ENCODE data around the gene ZBP1. TPM values are rescaled to one million over a fixed set of nuclear protein-coding genes. Genes with fewer than 3 reads are reported as not detected.

ZBP1 gene
- polyA plus RNA-seq, 1 of the 3 experiments (the other 2 are of a cell fraction), result not detected

DNA sequence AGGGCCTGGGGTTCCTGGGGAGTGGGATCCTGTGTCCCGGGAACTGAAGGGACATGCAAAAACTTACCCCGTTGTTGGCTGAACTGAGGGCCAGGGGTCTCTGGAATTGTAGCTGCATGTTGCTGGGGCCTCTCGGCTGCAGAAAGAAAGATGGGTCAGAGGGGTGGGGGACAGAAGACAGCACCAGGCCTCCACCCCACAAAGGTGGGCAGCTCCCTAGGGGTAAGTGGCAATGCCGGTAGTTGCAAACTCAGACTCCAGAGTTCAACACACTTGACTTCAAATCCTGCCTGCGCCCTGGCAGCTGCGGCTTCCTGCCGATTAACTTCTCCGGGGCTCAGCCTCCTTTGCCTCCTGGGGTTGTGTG lies 4.8 kb downstream of the ZBP1 start:
- CTCF ChIA-PET, result interaction anchor here (0.8 to 6.0 kb wide), 6 partner anchors 9 to 595 kb away, joined by 3 to 31 read pairs (median 4); no protein-coding TSS in a partner anchor
- no peak for DNase-seq
- no peak overlapping the region for H2AFZ ChIP-seq (ENCODE audit: low read depth)
- no peak overlapping the region for H3K9ac ChIP-seq
- no peak overlapping the region for H3K27ac ChIP-seq (ENCODE audit: low read depth in 2 of 2, low read length in 1 of 2)
- H4K20me1 ChIP-seq (ENCODE audit: insufficient read depth), result no peaks in the 10 kb centered on the region
- H3K27me3 ChIP-seq (ENCODE audit: insufficient read depth), result no peaks in the 10 kb centered on the region; the same call in 1 of the 2 replicates
- H3K36me3 ChIP-seq (replicated peaks in 1 of 2; ENCODE audit: control insufficient read depth in 1 of 2, insufficient read depth in 2 of 2, low read length in 1 of 2), result no peaks in the 10 kb centered on the region
- no peak overlapping the region for H3K4me3 ChIP-seq (ENCODE audit: low read depth in 2 of 2, low read length in 1 of 2)
- WGBS (ENCODE audit: low lambda C conversion rate), result 44% methylated on average over 2 of the region's 8 CpGs
- no peaks in the 10 kb centered on the region for H3K9me3 ChIP-seq
- H3K4me1 ChIP-seq (ENCODE audit: control insufficient read depth in 1 of 2, insufficient read depth in 2 of 2, low read depth in 1 of 2, low read length in 1 of 2), result no peaks in the 10 kb centered on the region
- H3K4me2 ChIP-seq, result no peak overlapping the region
- no peaks in the 10 kb centered on the region for H3K79me2 ChIP-seq (ENCODE audit: insufficient read depth)
- POLR2A ChIA-PET, result no interaction called here
- no peaks in the 10 kb centered on the region for H3F3A ChIP-seq (replicated peaks; ENCODE audit: insufficient read depth)
- no peaks in the 10 kb centered on the region for H3K9me2 ChIP-seq
- no peak for TF ChIP-seq MXI1 (IDR thresholded peaks at IDR 0.05; ENCODE audit: low read depth, low read length)
- TF ChIP-seq POLR2AphosphoS5 (IDR thresholded peaks at IDR 0.05; ENCODE audit: low read depth, low read length), result no peak
- no peak for TF ChIP-seq TCF12 (IDR thresholded peaks at IDR 0.05)
- TF ChIP-seq TAF1 (IDR thresholded peaks at IDR 0.05; ENCODE audit: borderline replicate concordance, low read depth, low read length), result no peak
- no peak for TF ChIP-seq SIN3A (IDR thresholded peaks at IDR 0.05; ENCODE audit: borderline replicate concordance, low read depth, low read length)
- no peak for TF ChIP-seq TEAD4 (IDR thresholded peaks at IDR 0.05; ENCODE audit: borderline replicate concordance, insufficient read depth)
- TF ChIP-seq RCOR1 (IDR thresholded peaks at IDR 0.05; ENCODE audit: low read length), result no peak
- TF ChIP-seq RFX5 (IDR thresholded peaks at IDR 0.05; ENCODE audit: low read length), result no peak
- TF ChIP-seq, protein P1, sequence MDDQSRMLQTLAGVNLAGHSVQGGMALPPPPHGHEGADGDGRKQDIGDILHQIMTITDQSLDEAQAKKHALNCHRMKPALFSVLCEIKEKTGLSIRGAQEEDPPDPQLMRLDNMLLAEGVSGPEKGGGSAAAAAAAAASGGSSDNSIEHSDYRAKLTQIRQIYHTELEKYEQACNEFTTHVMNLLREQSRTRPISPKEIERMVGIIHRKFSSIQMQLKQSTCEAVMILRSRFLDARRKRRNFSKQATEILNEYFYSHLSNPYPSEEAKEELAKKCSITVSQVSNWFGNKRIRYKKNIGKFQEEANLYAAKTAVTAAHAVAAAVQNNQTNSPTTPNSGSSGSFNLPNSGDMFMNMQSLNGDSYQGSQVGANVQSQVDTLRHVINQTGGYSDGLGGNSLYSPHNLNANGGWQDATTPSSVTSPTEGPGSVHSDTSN (IDR thresholded peaks at IDR 0.05), result no peak

DNA sequence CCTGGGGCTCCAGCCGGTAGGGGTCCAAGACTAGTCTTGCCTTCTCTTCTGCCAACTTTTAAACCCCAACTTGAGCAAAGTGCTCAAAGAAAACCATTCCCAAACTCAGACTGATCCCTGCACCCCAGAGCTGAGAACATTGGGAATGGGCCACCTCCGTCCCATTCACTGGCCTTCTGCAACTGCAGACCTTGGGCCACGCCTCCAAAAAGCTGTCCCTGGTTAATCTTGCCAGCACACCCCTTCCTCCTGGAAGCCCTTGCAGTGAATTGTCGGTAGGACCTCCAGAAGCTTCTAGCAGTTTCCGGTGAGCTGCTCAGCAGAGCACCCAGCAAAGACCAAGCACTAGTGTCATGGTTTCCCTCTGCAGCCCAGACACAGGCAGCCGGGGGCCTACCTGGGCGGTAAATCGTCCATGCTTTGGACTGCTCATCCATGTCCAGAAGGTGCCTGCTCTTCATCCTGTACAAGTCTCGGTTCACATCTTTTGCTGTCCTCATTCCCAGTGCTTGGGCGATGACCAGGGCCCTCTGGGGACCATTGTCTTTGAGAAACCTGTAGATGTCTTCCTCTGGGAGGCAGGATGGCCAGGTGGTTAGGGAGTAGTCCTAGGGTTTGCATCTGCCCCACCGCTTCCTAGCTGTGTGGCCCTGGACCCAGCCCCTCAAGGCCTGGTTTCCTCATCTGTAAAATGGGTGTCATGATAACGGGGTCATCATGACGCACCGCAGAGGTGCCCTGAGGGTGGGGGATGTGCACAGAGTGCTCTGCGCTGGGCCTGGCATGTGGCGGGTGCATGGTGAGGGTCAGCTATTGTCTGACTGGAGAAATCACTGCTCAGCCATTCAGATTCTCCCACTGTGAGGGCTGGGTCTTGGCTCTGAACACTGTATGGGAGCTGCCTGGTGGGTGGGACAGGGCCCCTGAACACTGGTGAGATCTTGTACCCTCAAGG lies 5.5 kb downstream of the ZBP1 start:
- no peak overlapping the region for H3K27ac ChIP-seq (ENCODE audit: low read depth in 2 of 2, low read length in 1 of 2)
- no peak for DNase-seq
- H3K9me2 ChIP-seq, result no peaks in the 10 kb centered on the region
- no peaks in the 10 kb centered on the region for H3F3A ChIP-seq (replicated peaks; ENCODE audit: insufficient read depth)
- 81% methylated on average over 4 of the region's 16 CpGs for WGBS (ENCODE audit: low lambda C conversion rate)
- no peak overlapping the region for H3K9ac ChIP-seq
- H3K36me3 ChIP-seq (replicated peaks in 1 of 2; ENCODE audit: control insufficient read depth in 1 of 2, insufficient read depth in 2 of 2, low read length in 1 of 2), result no peaks in the 10 kb centered on the region
- no peaks in the 10 kb centered on the region for H3K79me2 ChIP-seq (ENCODE audit: insufficient read depth)
- no peak overlapping the region for H3K4me3 ChIP-seq (ENCODE audit: low read depth in 2 of 2, low read length in 1 of 2)
- ChIA-PET POLR2A (no interaction called here), CTCF (interaction anchor here (0.7 to 6.0 kb wide), 10 partner anchors 8 to 596 kb away, joined by 3 to 31 read pairs (median 4); no protein-coding TSS in a partner anchor)
- H4K20me1 ChIP-seq (ENCODE audit: insufficient read depth), result no peaks in the 10 kb centered on the region
- no peaks in the 10 kb centered on the region for H3K9me3 ChIP-seq
- H3K4me1 ChIP-seq (ENCODE audit: control insufficient read depth in 1 of 2, insufficient read depth in 2 of 2, low read depth in 1 of 2, low read length in 1 of 2), result no peaks in the 10 kb centered on the region
- H3K27me3 ChIP-seq (ENCODE audit: insufficient read depth), result no peaks in the 10 kb centered on the region; the same call in 1 of the 2 replicates
- H2AFZ ChIP-seq (ENCODE audit: low read depth), result no peak overlapping the region
- H3K4me2 ChIP-seq, result no peak overlapping the region
- TF ChIP-seq FOXM1 (IDR thresholded peaks at IDR 0.05; ENCODE audit: low read depth), result no peak
- no peak for TF ChIP-seq MXI1 (IDR thresholded peaks at IDR 0.05; ENCODE audit: low read depth, low read length)
- TF ChIP-seq, protein P2, sequence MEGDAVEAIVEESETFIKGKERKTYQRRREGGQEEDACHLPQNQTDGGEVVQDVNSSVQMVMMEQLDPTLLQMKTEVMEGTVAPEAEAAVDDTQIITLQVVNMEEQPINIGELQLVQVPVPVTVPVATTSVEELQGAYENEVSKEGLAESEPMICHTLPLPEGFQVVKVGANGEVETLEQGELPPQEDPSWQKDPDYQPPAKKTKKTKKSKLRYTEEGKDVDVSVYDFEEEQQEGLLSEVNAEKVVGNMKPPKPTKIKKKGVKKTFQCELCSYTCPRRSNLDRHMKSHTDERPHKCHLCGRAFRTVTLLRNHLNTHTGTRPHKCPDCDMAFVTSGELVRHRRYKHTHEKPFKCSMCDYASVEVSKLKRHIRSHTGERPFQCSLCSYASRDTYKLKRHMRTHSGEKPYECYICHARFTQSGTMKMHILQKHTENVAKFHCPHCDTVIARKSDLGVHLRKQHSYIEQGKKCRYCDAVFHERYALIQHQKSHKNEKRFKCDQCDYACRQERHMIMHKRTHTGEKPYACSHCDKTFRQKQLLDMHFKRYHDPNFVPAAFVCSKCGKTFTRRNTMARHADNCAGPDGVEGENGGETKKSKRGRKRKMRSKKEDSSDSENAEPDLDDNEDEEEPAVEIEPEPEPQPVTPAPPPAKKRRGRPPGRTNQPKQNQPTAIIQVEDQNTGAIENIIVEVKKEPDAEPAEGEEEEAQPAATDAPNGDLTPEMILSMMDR (IDR thresholded peaks at IDR 0.05), result no peak
- TF ChIP-seq TEAD4 (IDR thresholded peaks at IDR 0.05; ENCODE audit: borderline replicate concordance, insufficient read depth), result no peak
